ENCODE results near the gene IRF2BPL. TPM values are rescaled to one million over a fixed set of nuclear protein-coding genes. Genes with fewer than 3 reads are reported as not detected.
A peak's percentile ranks its signal among the peaks of the same experiment; 100 is the strongest.

IRF2BPL gene
- total and polyA plus RNA-seq, 2 of the 8 experiments (the other 6 are each of a cell fraction or from before 2014, with no cell fraction given), result 18.8 to 57.0 TPM

GRCh38 chr14:77067632-77068516, 39.4 kb upstream of the IRF2BPL start (continued):
- TF ChIP-seq MAX (IDR thresholded peaks at IDR 0.05), result peak; percentile 50; the same call in 1 of the 2 replicates
- TF ChIP-seq TEAD4 (IDR thresholded peaks at IDR 0.05; ENCODE audit: low read depth, low read length), result peak; percentile 83; the same call in 1 of the 2 replicates
- TF ChIP-seq YY1 (IDR thresholded peaks at IDR 0.05; ENCODE audit: low read depth, low read length), result 0 out of 2 replicates have a peak, but pooled peaks have one; percentile 36
- no peak for TF ChIP-seq GABPA (IDR thresholded peaks at IDR 0.05; ENCODE audit: borderline replicate concordance, insufficient read depth, low read length)
